AG09319 (cell line): ENCODE results near the gene LANCL1.

ENCODE experiments used
- DNase-seq: peaks from one replicate; pipeline ENCODE4 v3.0.0-alpha.2; 2010; ENCODE audit warnings: low read depth; ENCODE audit errors: extremely low read depth
- CTCF ChIP-seq: IDR thresholded peaks from 2 replicates; pipeline ENCODE4 v1.5.1; 2011; ENCODE audit warnings: low read depth, mild to moderate bottlenecking, inconsistent platforms, low read length, moderate library complexity

The LANCL1 gene

DNA sequence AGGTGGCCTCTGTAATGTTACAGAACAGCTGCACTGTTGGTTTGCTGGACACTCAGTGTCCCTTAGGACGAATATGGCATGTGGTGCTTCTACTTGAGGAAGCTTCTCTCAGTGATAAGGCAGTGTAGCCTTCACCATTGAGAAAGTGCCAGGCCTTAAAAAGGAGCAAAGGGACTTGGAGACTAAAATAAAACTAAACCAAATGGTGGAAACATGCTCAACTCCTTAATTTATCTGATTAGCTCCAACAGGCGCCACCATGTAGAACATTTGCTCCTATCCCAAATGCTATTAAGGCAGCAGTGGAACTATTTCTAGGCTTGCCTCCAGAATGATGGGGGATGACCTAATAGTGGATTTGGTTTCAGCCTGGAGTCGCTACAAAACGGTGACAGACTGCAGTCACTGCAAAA is 84.1 kb downstream of the LANCL1 start:
- no peak for DNase-seq
- no peak for TF ChIP-seq CTCF

- no peak for TF ChIP-seq CTCF
- no peak for DNase-seq
Observed at GRCh38 chr2:210389856-210390255, 86.7 kb downstream of the LANCL1 start.

DNA sequence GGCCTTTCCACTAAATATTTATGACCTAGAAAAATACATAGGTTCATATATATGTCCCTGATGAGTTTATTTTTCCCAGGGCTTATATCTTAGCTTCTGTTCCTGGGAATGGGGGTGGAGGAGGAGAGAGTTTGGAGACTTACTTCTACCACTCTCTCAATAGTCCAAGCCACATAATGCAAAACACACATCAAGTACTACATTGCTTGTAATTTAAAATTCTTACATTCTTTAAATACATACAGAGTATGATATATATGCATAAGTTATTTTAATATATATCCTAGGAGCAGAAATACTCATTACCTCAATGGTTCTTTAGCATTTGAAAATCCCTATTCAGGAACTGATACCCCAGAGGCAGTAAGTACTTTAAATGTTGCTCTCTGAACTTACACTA is 88.4 kb downstream of the LANCL1 start:
- no peak for TF ChIP-seq CTCF
- no peak for DNase-seq

DNA sequence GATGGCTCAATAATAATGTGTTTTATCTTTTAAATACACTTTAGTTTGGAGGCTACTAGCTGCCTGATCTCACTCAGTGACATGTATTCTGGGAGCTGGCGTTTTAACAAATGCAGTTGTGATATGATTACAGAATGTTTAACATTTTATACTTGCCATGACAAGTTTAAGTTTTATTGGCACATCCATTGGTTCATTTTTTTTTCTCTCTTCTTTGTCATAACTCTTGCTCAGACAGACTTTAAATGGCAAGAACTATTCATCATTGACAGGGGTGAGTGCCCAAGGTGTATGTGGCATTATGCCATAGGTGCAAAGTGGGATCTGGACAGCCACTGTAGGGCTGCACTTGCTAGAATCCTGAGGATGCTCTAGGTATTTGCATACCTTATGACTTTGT is 89.5 kb downstream of the LANCL1 start:
- TF ChIP-seq CTCF: no peak
- no peak for DNase-seq
